ENCODE measurements around the gene C14orf132. TPM values are rescaled to one million over a fixed set of nuclear protein-coding genes. Genes with fewer than 3 reads are reported as not detected.
"Not testable (repeated sequence)": the region's sequence is repeated elsewhere in the genome, so short reads cannot be mapped to it uniquely, and the experiment has no call there.

C14orf132 gene
- total RNA-seq, 1 donor from 2014 or later = 4.7 TPM

DNA sequence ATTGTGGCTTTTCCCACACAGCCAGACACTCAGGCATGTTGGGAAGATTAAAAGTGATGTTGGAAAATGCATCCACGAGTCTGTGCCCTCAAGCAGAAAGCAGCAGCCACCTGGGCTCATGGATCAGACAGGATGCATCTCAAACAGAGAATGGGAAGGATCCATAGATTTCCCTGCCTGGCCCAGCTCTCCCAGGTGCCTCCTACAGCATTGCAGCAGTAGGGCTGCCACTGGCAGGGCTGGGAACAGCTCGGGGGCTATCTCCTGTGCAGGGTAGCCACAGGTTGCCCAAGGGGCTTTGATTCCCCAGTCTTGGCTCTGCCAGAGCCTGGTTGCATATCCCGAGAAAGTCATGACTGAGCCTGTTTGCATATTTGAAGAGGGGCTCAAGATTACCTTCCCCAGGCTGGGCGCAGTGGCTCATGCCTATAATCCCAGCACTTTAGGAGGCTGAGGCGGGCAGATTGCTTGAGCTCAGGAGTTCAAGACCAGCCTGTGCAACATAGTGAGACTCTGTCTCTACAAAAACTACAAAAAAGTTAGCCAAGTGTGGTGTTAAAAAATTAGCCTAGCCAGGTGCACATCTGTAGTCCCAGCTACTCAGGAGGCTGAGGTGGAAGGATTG, 19.5 kb downstream of the C14orf132 start:
- ATAC-seq (no peak), DNase-seq (ENCODE audit: low spot score) (peak; percentile 28)

- ATAC-seq = no peak
- DNase-seq (ENCODE audit: low spot score) = peak; percentile 19
Measured at GRCh38 chr14:96059519-96060135, 20.5 kb downstream of the C14orf132 start.

DNA sequence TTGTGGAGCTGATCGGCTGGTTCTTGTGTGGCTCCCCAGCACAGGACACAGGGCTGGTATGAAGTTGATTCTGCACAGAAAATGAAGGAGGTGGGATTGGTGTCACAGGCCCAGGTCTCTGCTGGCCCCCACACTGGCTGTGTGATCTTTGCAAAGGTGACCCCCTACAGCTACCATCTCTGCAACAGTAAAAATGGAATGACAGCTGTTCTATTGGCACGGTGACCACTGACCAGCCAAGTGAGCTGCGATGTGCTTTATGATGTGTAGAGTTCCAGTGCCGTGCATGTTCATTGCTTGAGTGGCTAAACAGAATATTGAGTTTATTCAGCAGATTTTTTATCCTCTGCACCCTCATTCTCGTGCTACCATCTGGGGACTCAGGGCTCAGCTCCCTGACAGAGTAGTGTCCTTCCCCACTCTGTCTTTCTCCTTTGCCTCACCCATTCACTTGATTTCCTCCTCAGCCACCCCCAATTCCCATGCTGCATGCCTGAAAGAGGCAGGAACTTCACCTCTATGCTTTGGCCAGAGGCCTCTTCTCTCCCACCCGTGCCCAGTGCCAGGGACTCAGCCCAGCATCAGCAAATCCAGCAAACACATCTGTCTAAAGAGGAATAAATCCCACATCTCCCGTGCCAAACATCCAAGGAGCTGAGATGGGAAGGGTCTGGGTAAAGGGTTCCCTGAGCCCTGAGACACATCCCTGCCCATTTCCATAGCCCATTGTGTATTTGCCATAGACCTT, 21.2 kb downstream of the C14orf132 start:
- DNase-seq (ENCODE audit: low spot score) (peak; percentile 18), ATAC-seq (no peak)

DNA sequence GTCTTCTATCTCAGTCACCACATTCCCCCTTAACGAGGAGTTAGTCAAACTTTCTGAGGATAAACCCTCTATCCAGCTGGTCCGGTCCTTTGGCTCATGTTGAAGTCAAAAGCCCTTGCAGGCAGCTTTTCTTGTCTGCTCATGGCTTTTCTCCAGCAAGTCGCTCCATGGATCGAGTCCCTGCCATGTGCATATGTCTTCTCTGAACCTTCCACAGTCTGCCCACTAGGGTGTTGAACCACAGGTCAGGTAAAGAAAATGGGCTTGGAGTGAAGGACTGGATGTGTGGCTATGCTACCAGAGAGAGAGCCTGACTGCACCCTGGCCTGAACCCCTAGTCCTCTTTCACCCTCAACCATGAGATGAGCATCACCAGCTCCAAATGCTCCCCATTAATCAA, 22.8 kb downstream of the C14orf132 start:
- ATAC-seq (no peak), DNase-seq (ENCODE audit: low spot score) (no peak)

DNA sequence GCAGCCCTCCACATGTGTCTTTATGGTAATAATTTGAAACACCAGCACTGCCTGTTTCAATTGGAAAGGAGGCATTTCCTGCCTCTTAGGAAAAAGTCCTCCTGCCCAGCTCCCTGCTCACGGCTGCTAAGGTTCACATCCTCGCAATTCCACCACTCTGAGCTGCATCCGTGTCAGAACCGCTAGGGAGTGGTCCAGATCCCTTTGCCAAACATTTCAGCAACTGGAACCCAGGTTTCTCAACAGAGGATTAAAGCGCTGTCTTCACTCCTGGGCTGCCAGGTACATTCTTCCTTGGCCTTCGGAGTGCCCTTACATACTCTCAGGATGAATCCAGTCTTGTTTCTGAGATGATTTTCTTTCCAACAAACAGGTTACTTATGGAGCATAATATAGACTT, 23.3 kb downstream of the C14orf132 start:
- DNase-seq (ENCODE audit: low spot score) (no peak), ATAC-seq (no peak)

- ATAC-seq (no peak), DNase-seq (ENCODE audit: low spot score) (no peak)
Measured at GRCh38 chr14:96064866-96065265, 25.7 kb downstream of the C14orf132 start.

DNA sequence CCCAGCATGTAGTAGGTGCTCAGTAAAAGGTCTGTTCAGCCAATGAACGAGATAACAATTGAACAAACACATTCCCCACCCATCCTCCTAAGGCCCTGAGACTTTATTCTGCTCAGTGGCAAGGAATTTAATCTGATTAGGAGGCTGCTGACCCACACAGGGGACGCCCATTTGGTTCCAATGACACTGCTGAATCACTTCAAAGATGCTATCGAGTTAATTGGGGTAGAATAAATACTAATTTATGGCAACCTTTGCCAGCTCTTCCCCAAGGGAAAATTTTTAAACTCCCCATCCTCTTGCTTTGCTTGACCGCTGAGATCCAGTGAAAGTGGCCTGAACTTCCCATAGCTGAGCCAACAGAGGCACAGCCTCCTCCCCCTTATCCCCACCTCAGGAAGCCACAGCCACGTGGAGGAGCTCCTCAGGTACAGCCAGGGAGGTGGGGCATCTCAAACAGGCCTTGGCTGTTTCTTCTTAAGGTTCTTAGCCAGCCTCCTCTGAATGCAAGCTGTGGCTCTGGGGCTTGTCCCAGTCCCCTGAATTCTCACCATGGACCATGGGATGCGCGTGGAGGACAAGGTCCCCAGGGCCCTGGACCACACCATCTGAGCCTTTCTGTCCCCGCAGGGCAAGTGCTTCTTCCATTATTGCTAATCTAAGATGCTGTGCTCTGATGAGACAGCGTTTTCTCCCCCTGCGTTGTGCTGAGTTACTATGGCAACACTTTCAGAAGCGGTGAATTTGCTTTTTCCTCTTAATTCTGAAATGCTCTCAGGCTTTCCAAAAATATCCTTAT, 26.7 kb downstream of the C14orf132 start:
- DNase-seq (ENCODE audit: low spot score) (no peak), ATAC-seq (no peak)

- ATAC-seq (no peak), DNase-seq (ENCODE audit: low spot score) (no peak)
Measured at GRCh38 chr14:96066976-96067375, 27.8 kb downstream of the C14orf132 start.

DNA sequence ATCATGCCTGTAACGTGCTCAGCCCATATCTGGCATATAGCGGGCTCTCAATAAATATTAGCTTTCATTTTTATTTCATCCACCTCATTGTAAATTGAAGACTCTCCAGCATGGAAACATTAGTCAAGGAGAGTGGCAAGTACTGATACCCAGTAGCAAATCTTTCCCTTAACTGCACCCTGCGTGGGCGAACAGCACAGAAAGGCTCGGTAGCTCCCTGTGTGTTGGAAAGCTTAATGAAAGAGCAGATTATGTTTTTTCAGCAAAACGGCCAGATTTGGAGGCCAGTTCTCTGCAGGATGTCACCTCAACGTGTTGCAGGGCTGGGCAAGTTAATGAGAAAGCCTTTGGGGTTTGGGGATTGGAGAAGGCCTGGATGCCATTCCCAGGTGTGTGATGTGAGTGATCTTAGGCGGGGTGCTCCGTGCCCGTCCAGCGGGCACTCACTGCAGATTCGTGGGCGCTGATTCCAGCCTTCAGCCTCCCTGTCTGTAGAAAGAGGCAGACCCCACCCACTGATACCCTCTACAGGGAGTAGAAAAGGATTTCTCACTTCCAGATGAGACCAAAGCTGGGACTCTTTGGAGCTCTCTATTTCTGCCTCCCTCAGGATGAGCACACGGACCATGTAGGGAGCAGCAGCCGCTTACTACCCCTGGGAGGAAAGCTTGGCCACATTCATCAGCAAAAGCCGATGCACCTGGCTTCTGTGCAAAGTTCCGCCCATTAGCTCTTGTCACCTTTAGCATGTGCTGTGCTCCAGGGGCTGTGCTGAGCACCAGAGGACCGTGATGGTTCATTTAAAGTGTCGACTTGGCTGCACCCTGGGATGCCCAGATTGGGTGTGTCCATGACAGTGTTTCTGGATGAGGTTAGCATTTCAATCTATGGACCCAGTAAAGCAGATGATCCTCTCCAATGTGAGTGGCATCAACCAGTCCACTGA, 29.1 kb downstream of the C14orf132 start:
- ATAC-seq = no peak
- no peak for DNase-seq (ENCODE audit: low spot score)

DNA sequence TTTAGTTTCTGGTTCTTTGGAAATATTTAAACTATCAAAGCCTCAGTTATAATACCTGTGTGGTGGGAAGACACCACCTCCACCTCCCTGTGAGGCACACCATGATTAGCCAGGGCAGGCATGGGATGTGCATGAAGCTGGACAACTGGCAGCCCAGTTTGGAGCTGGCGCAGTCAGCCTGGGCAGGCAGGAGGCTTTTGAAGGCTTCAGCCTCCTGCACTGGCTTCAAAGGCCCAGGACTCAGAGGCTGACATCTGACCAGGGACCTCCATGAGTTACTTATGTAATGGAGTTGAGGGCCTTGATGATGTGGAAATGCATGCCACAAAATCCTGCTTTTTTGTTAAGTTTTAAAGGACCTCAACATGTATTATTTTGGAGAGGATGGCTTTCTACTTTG, 30.3 kb downstream of the C14orf132 start:
- ATAC-seq = no peak
- no peak for DNase-seq (ENCODE audit: low spot score)

GRCh38 chr14:96071561-96071960, 32.4 kb downstream of the C14orf132 start:
- ATAC-seq (no peak), DNase-seq (ENCODE audit: low spot score) (no peak)

- DNase-seq (ENCODE audit: low spot score) (no peak), ATAC-seq (no peak)
Measured at GRCh38 chr14:96072076-96072475, 32.9 kb downstream of the C14orf132 start.

- no peak for ATAC-seq
- DNase-seq (ENCODE audit: low spot score) = no peak
Measured at GRCh38 chr14:96072746-96073145, 33.6 kb downstream of the C14orf132 start.

- not testable (repeated sequence) for DNase-seq (ENCODE audit: low spot score); ATAC-seq
Measured at GRCh38 chr14:96073260-96074039, 34.3 kb downstream of the C14orf132 start.

DNA sequence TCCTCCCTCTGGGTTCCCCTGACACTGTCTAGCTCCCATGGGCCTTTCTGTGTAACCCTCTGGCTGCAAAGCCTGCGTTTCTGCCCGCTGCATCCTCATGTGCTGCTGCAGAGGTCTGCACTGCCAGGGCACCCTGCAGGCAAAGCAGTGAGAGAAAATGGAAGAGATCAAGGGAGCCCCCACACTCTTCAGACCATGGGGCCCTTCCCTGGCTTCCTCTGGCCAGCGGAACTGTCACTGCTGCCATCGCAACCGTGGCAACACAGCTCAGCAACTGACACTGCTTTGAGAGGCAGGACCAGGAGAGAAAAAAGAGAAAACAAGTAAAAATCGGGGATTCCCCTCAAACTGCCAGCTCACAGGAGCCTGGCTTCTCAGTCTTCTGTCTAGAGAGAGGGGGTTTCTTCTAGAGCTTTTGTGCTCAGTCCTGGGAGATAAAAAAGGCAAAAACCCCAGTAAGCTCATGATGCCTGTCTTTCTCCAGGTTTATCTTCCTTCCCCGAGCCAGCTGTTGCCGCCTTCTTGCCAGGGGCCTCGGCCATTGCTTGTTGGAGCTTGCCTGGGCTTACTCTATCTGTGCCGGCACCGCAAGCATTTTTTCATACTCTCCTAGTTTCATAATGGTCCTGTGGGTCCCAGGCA, 38.9 kb downstream of the C14orf132 start:
- DNase-seq (ENCODE audit: low spot score) = no peak
- no peak for ATAC-seq

- ATAC-seq (no peak), DNase-seq (ENCODE audit: low spot score) (no peak)
Measured at GRCh38 chr14:96078625-96079016, 39.5 kb downstream of the C14orf132 start.

GRCh38 chr14:96079066-96079465, 39.9 kb downstream of the C14orf132 start:
- ATAC-seq (no peak), DNase-seq (ENCODE audit: low spot score) (no peak)

DNA sequence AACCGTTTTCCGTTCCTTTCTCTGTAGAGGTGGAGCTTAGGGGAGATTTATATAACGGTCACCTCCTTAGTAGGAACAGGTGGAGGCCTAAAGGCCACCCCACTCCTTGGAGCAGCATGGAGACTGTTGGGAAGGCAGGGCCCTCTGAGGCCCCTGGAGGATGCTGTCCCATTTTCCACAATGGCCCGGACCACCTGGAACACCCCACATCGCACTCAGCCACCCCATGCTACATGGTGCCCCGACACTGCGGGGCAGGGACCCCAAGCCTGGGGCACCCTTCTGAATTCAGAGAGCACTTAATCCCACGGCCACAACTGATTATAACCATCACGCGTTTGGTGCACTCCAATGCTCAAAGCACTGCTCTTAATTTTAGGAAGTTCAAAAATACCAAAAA, 41.4 kb downstream of the C14orf132 start:
- ATAC-seq (no peak), DNase-seq (ENCODE audit: low spot score) (no peak)

DNA sequence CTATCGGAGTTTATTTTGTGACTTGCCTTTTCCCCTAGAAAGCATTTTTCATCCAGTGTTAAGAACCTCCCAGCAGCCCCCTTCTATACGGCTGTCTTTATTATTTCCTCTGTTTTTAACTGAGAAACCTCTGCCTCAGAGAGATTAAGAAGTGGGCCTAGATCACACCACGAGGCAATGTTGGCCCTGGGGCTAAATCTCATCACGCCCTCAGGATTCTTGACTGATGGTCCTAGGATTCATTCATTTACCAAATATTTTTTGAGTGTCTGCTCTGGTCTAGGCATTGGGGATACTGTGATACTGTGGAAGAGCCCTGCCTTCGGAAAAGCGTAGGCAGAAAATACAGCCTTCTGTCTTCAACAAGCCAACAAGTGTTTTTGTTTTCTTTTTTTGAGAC, 42.1 kb downstream of the C14orf132 start:
- DNase-seq (ENCODE audit: low spot score) = no peak

More for the DNA sequence above, 42.1 kb downstream of the C14orf132 start:
- ATAC-seq = no peak
